GM21423 (cell line): ENCODE results near the gene YTHDF1.
"Not testable (repeated sequence)": the region's sequence is repeated elsewhere in the genome, so short reads cannot be mapped to it uniquely, and the experiment has no call there.

Experiments
- ATAC-seq: cut with Tn5 transposase; IDR thresholded peaks from one replicate; pipeline ENCODE4 v1.9.1; 2021; ENCODE audit warnings: mild to moderate bottlenecking, moderate library complexity; ENCODE audit not compliant: unreplicated experiment

Gene YTHDF1

DNA sequence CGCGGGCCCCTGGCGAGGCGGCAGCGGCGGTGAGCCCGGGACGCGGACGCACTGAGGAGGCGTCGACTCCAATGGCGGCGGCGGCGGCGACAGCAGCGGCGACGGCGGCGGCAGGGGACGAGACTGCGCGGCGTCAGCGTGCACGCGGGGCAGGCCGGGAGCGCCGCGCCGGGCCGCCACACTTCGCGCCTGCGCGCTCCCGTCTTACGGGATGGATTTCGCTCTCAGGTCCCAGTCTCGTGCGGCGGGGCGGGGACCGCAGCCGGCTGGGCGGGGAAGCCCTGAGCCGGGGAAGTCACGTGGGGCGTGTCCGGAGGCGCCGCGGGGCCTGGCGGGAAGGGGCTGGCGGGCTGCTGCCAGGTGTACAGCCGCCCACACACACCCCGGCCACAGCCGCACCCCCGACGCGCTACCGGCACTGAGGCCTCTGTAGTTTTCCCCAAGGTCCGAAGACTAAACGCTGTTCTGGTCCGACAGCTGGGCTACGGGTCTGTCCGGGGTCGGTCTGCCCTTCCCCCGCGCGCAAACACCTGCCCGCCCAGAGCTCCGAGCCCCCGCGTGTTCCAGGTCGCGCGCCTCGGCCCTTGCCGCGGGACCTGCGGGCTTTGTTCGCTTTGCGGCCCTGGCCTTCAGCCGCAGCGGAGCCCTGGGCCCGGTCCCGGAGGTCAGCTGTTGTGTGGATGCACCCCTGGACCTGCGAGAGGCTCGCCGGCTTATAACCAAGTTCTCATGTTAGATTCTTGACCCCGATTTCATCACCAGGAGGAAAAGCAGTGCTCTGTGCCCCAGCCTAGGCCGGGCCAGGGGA, at the start of gene YTHDF1:
Gene YTHDF1 (minus strand): TSS at position 91 of the 808 bp plus-strand sequence. CDS start 239 bp downstream, outside the sequence.
- peak; percentile 86 for ATAC-seq

- ATAC-seq, result no peak
Measured at GRCh38 chr20:63264519-63264918, 48.6 kb upstream of the YTHDF1 start.

DNA sequence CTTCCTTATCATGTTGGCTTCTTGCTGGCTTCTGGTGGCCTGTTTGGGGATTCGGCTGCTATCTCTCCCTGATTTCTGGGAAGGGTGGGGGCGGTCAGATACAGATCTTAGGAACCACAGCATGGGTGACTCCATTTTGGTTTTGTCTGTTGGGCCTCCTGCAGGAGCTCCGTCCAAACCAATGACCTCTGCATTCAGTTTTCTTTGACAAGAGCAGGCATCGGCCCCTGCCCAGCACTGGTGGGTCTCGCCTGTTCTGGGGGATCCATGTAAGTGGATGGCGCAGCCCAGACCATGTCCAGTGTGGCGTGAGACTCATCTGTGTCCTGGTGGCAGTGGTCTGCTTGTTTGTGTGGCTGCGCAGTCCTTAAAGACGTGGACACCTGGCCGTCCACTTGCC, 48.1 kb upstream of the YTHDF1 start:
- ATAC-seq, result no peak

GRCh38 chr20:63262836-63263235, 46.9 kb upstream of the YTHDF1 start:
- ATAC-seq, result no peak

GRCh38 chr20:63261795-63262528, 46.0 kb upstream of the YTHDF1 start:
- no peak for ATAC-seq

DNA sequence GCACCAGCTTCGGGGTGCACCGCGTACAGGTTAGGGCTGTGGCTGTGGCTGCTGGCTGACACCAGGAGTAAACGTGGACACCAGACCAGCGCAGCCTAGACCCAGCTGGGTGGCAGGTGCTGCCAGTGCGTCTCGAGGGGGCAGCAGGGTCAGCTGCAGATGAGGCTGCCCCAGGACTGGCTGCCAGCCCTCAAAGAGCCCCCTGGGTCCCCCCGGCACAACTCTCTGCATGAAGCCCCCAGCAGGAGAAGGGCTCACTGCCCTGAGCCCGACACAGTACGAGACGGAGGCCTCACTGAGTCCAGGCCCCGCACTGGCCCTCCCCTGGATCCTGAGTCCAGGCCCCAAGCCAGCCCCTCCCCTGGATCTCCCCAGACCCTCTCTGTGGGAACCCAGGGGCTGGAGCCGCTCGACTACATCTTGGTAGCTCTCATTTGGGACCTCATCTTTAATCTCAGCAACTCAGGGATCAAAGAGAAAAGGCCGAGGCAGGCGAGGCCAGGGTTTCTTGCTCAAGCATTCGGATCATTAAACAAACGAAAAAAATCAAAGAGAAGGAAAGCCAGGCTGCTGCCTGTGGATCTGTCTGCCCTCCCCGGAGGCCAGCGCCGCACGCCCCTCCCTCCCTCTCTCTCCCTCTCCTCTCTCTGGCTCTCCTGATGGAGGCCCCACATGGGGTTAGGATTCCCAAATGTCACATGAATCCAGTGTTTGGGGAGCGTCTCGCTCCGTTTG, 45.3 kb upstream of the YTHDF1 start:
- ATAC-seq, result no peak

GRCh38 chr20:63260521-63260920, 44.6 kb upstream of the YTHDF1 start:
- ATAC-seq, result no peak

- ATAC-seq, result no peak
Measured at GRCh38 chr20:63259734-63260460, 44.0 kb upstream of the YTHDF1 start.

DNA sequence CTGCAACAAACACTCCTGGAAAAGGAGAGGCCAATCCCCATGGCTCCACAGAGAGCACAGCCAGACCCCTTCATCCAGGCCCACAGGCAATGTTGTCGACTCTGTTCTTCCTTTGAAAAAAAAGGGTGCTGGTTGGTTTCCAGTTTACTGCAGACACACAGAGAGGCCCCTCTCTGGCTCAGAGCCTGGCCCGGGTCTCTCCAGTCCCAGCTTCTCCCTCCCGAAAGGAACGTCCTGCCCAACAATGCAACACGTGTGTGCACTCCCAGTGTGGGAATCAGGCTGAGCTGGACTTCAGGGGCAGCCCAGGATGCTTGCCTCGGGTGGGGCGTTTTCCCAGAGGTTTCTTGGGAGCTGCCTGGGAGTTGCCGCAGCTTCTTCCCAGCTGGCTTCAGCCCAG, 42.9 kb upstream of the YTHDF1 start:
- no peak for ATAC-seq

GRCh38 chr20:63257629-63258028, 41.7 kb upstream of the YTHDF1 start:
- ATAC-seq, result no peak

DNA sequence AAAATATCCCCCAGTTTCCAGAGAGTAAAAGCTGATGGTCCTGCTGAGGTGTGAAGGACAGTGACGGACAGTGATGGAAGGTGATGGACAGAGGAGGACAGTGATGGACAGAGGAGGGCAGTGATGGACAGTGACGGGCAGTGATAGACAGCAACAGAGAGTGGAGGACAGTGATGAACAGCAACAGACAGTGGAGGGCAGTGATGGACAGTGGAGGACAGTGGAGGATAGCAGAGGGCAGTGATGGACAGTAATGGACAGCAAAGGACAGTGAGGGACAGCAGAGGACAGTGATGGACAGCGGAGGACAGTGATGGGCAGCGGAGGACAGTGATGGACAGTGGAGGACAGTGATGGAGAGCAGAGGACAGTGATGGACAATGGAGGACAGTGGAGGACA, 41.0 kb upstream of the YTHDF1 start:
- no peak for ATAC-seq

DNA sequence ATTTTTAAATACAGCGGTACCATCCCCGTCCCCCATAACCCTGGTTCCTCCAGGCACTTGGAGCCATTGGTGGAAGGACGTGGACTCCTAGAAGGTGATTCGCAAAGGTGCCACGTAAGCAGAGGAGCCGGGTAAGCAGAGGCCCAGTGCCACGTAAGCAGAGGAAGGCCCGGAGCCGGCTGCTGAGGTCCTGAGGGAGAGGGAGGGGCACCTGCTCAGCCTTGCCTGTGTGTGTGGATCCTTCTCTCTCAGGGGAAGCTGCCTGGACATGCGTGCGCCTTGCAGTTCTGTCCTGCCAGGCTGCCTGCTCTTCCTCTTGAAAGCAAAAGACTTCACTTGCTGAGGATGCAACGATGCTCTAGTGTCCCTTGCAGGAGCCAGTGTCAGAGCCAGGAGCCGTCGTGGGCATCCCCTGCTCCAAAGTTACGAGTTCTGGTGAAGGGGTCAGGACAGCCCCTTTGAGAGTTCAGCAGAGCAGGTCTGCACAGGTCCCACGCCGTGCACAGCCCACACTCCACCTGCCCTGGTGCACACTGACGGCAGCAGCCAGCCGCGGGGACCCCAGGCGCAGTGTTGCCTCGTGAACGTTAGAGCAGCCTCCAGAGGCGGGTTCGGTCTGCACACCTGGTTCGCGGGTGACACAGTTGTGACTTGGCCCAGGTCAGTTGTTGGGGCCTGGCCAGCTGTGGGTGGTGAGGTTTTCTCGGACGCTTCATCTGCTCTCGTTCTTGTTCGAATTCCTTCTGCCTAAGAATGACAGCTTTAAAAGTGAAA, 40.2 kb upstream of the YTHDF1 start:
- ATAC-seq, result no peak

GRCh38 chr20:63254606-63255384, 38.9 kb upstream of the YTHDF1 start:
- no peak for ATAC-seq

DNA sequence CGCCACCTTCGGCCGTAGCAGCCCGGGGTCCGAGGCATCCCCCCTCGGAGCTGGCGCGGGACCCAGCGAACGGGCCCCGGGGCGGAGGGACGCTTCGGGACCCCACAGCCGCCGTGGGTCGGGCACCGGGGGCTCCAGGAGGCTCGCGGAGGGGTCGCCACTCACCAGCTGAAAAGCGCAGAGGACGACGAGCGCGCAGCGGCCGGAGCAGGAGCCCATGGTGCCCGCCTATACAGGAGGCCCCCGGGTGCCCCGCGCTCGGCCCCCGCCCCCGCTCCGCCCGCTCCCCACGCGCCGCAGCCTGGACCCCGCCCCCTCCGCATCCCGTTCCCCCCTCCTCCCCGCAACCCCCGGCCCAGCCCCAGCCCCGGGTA, 38.3 kb upstream of the YTHDF1 start, which contains the start of gene NKAIN4:
Gene NKAIN4 (minus strand): TSS at position 232 of the 374 bp plus-strand sequence. CDS start 13 bp downstream, at position 219.
- no peak for ATAC-seq

- no peak for ATAC-seq
Measured at GRCh38 chr20:63253438-63254231, 37.7 kb upstream of the YTHDF1 start.

DNA sequence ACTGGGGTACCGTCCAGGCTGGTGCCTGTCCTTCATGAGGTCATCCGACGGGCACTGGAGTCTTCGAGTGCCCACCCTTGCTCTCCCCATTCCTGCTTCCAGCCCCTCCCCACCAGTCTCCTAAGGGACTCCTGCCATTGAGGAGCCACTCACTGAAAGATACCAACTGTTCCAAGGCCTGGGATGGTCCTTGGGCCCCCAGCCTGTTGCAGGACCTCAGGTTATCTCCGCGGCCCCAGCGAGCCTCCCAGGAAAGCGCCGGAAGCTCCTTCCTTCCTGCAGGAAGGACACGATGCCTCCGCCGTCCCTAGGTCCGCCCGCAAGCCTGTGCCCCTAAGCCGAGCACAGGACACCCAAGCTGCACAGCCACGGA, 37.1 kb upstream of the YTHDF1 start:
- no peak for ATAC-seq

- no peak for ATAC-seq
Measured at GRCh38 chr20:63252284-63252711, 36.4 kb upstream of the YTHDF1 start.

GRCh38 chr20:63251350-63251749, 35.4 kb upstream of the YTHDF1 start:
- not testable (repeated sequence) for ATAC-seq
